Transverse colon (tissue), 4 donors: ENCODE data around the gene SLC39A11. TPM values are rescaled to one million over a fixed set of nuclear protein-coding genes. Genes with fewer than 3 reads are reported as not detected.

Experiments used
- DNase-seq: peaks from one replicate; pipeline ENCODE4 v3.0.0-alpha.2; 2019
- H3K27ac ChIP-seq, 4 donors: fragments of 200-600 bp; sonication (generic); 2 replicates each; pipeline ENCODE4 v1.5.1; 2016 to 2018; ENCODE audit warnings: inconsistent platforms in 4 of 4
- H3K27me3 ChIP-seq: fragments of 200-600 bp; sonication (generic); 2 replicates; pipeline ENCODE4 v1.5.1; 2017; ENCODE audit warnings: inconsistent platforms
- H3K36me3 ChIP-seq, 4 donors: fragments of 200-600 bp; sonication (generic); 2 replicates each; pipeline ENCODE4 v1.5.1; 2017 to 2019; ENCODE audit warnings: inconsistent platforms in 4 of 4
- H3K4me1 ChIP-seq, 4 donors: fragments of 200-600 bp; sonication (generic); 2 replicates each; pipeline ENCODE4 v1.5.1; 2017 to 2020; ENCODE audit warnings: inconsistent platforms in 4 of 4
- H3K4me3 ChIP-seq, 4 donors: fragments of 200-600 bp; sonication (generic); 1 replicate in 1 of 4; 2 replicates in 3 of 4; pipeline versions ENCODE4 v1.5.1 to v1.6.1; 2017 to 2019; ENCODE audit warnings: inconsistent platforms in 4 of 4
- H3K9me3 ChIP-seq, 2 donors: fragments of 200-600 bp; sonication (generic); 2 replicates each; pipeline ENCODE4 v1.5.1; 2017 to 2019; ENCODE audit warnings: inconsistent platforms in 2 of 2
- EP300 ChIP-seq: sonication (generic); formaldehyde crosslinking; IDR thresholded peaks from one replicate; pipeline ENCODE4 v1.6.1; 2017; ENCODE audit warnings: antibody characterized with exemption, low read depth
- POLR2A ChIP-seq: fragments of 450-650 bp; IDR thresholded peaks from one replicate; pipeline ENCODE4 v1.6.1; 2016; ENCODE audit warnings: antibody characterized with exemption, mild to moderate bottlenecking, moderate library complexity
- POLR2AphosphoS5 ChIP-seq, 3 donors: sonication (generic); formaldehyde crosslinking; IDR thresholded peaks; one replicate each; pipeline ENCODE4 v1.6.1; 2016; ENCODE audit warnings: antibody characterized with exemption in 3 of 3
- WGBS, 2 donors: methylation state at CpG; one replicate each; pipeline ENCODE4 v1.1.5; 2018; ENCODE audit warnings: low coverage in 1 of 2; 5-methylcytosine and 5-hydroxymethylcytosine counted together
- in situ Hi-C, 4 donors: fragments of 200-750 bp; cut with MboI; loops; one replicate each; pipeline versions ENCODE4 v1.15.0 to v1.15.1; 2017; ENCODE audit warnings: low sequenced_read_pairs in 3 of 4, low pct_ligation_motif_present in 1 of 4, low pct_unique_long_range_greater_than_20kb in 1 of 4
- intact Hi-C: fragments of 100-400 bp; cut with DNase I; formaldehyde crosslinking; loops from one replicate; pipeline ENCODE4 v1.15.1; 2023; ENCODE audit warnings: low total_unique reads
- total RNA-seq, 4 donors: library from RNA; depleted of rRNA; stranded (reverse); fragments of >200 nt; gene quantifications; one replicate each; pipeline ENCODE4 v1.1.0, GENCODE V29; 2016
- TF ChIP-seq, protein P1 (sequence below), 5 experiments: fragments of 200-600 bp in 3 of 5; fragments of 450-650 bp in 2 of 5; sonication (generic) in 3 of 5; IDR thresholded peaks; 1 replicate in 2 of 5; 2 replicates in 3 of 5; pipeline ENCODE4 v1.5.1; 2016 to 2017; ENCODE audit warnings: antibody characterized with exemption in 5 of 5, inconsistent platforms in 3 of 5, mild to moderate bottlenecking in 2 of 5, moderate library complexity in 1 of 5

SLC39A11 gene
- total RNA-seq, 4 donors from 2014 or later, result 20.7 to 49.7 (median 33.3) TPM

DNA sequence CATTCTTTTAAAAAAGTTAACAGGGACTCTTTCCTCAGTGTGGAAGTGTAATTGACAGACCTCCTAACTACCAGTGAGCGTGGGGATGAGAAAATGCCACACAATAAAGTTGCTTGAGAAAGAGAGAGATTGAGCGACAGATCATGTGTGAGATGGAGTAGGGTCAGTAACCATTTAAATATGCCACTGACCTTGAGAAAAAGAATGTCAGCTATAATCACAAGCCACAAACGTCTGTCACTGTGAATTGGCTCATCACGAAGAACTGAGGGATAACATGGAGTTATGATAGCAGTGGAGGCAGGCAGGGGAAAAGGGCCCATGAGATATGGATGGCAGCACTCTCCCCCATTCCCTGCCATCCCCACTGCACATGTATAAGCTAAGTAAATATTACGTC is 253.9 kb downstream of the SLC39A11 start:
- Histone ChIP-seq H3K4me3 (no peak overlapping the region), H3K36me3 (no peaks in the 10 kb centered on the region), H3K9me3 (no peaks in the 10 kb centered on the region), H3K27ac (no peak overlapping the region), H3K4me1 (no peaks in the 10 kb centered on the region), H3K27me3 (no peaks in the 10 kb centered on the region)
- DNase-seq, result no peak
- WGBS, 2 donors, result 82 to 84% methylated on average over 3 to 5 of the region's 5 CpGs
- in situ Hi-C loops (no loop called here), intact Hi-C loops (no loop called here)
- TF ChIP-seq POLR2A (no peak), POLR2AphosphoS5 (IDR thresholded peaks at IDR 0.05) (no peak), EP300 (no peak)
- TF ChIP-seq, protein P1, sequence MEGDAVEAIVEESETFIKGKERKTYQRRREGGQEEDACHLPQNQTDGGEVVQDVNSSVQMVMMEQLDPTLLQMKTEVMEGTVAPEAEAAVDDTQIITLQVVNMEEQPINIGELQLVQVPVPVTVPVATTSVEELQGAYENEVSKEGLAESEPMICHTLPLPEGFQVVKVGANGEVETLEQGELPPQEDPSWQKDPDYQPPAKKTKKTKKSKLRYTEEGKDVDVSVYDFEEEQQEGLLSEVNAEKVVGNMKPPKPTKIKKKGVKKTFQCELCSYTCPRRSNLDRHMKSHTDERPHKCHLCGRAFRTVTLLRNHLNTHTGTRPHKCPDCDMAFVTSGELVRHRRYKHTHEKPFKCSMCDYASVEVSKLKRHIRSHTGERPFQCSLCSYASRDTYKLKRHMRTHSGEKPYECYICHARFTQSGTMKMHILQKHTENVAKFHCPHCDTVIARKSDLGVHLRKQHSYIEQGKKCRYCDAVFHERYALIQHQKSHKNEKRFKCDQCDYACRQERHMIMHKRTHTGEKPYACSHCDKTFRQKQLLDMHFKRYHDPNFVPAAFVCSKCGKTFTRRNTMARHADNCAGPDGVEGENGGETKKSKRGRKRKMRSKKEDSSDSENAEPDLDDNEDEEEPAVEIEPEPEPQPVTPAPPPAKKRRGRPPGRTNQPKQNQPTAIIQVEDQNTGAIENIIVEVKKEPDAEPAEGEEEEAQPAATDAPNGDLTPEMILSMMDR (IDR thresholded peaks at IDR 0.05), result no peak

DNA sequence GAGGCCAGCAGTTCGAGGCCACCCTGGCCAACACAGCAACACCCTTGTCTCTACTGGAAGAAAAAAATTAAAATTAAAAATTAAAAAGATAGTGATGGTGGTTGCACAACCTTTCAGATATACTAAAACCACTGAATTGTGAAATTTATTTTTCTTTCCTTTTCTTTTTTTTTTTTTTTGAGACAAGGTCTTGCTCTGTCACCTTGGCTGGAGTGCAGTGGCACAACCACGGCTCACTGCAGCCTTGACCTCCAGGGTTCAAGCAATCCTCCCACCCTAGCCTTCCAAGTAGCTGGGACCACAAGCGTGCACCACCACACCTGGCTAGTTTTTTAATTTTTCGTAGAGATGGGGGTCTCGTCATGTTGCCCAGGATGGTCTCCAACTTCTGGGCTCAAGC is 254.4 kb downstream of the SLC39A11 start:
- no peaks in the 10 kb centered on the region for H3K36me3 ChIP-seq
- H3K27ac ChIP-seq, result no peak overlapping the region
- no peaks in the 10 kb centered on the region for H3K4me1 ChIP-seq
- 98 to 100% methylated on average over 1 to 5 of the region's 5 CpGs for WGBS, 2 donors
- DNase-seq, result no peak
- no peak overlapping the region for H3K4me3 ChIP-seq
- intact Hi-C loops, result no loop called here
- no peaks in the 10 kb centered on the region for H3K9me3 ChIP-seq
- no peaks in the 10 kb centered on the region for H3K27me3 ChIP-seq
- TF ChIP-seq POLR2AphosphoS5 (IDR thresholded peaks at IDR 0.05), result no peak
- TF ChIP-seq, protein P1 (IDR thresholded peaks at IDR 0.05), result no peak
- TF ChIP-seq POLR2A, result no peak
- no peak for TF ChIP-seq EP300
- in situ Hi-C loops, result no loop called here

DNA sequence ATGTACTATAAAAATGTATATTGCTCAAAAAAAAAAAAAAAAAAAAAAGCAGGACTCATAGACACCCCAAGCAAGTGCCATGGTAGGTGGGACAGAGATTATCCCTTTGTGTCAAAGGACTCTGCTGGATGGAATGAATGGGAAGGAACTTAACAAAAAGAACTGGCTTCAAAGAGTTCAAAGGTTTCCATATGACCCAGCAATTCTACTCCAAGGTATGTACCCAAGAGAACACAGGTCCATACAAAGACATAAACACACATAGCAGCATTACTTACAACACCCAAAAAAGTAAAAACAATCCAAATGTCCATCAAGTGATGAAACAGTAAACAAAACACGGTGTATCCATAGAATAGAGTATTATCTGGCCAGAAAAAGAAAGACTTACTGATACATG is 255.2 kb downstream of the SLC39A11 start:
- no peak for DNase-seq
- in situ Hi-C loops, result no loop called here
- H3K4me3 ChIP-seq, result no peak overlapping the region
- TF ChIP-seq POLR2A (no peak), POLR2AphosphoS5 (IDR thresholded peaks at IDR 0.05) (no peak)
- TF ChIP-seq, protein P1 (IDR thresholded peaks at IDR 0.05), result no peak
- 77 to 80% methylated on average over 1 of the region's 1 CpG for WGBS, 2 donors
- H3K36me3 ChIP-seq, result no peaks in the 10 kb centered on the region
- no peak overlapping the region for H3K27ac ChIP-seq
- no peaks in the 10 kb centered on the region for H3K27me3 ChIP-seq
- H3K9me3 ChIP-seq, result no peaks in the 10 kb centered on the region
- intact Hi-C loops, result no loop called here
- no peaks in the 10 kb centered on the region for H3K4me1 ChIP-seq

DNA sequence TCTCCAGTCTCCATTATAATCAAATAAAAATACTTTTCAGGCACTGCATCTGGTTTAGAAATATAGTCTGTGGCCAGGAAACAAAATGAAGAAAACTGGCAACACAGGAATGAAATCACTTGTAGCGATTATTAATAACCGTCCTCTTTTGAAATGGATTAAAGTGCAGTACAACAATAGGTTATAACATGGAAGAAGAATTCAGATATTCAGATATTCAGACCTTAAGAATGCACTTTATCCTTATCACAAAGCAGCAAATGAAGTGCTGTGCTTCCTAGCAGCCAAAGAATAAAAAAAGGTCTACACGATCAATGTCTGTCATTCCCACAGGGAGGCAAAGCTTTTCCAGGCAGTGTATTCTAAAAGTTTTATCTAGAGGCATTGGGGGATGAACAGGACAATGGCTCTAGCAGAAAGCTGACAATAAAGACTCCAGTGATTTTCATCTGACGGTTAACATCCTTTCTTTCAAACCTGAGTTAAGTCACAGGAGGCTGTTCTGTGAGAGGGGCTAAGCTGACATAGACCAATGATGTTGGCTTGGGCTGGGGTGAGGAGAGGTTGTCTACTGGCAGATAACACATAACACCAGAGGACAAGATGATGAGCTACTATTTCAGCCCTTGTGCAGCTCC is 259.2 kb downstream of the SLC39A11 start:
- Histone ChIP-seq H3K4me3 (no peak overlapping the region), H3K27ac (no peak overlapping the region), H3K27me3 (no peaks in the 10 kb centered on the region), H3K36me3 (no peaks in the 10 kb centered on the region), H3K4me1 (no peaks in the 10 kb centered on the region), H3K9me3 (no peaks in the 10 kb centered on the region)
- in situ Hi-C loops (no loop called here), intact Hi-C loops (no loop called here)
- DNase-seq, result no peak
- WGBS, 2 donors, result 91 to 97% methylated on average over 2 to 4 of the region's 4 CpGs
- TF ChIP-seq EP300 (no peak), POLR2A (no peak), POLR2AphosphoS5 (IDR thresholded peaks at IDR 0.05) (no peak)
- TF ChIP-seq, protein P1 (IDR thresholded peaks at IDR 0.05), result no peak
